ENCODE results near the gene NTMT2.

The NTMT2 gene

DNA sequence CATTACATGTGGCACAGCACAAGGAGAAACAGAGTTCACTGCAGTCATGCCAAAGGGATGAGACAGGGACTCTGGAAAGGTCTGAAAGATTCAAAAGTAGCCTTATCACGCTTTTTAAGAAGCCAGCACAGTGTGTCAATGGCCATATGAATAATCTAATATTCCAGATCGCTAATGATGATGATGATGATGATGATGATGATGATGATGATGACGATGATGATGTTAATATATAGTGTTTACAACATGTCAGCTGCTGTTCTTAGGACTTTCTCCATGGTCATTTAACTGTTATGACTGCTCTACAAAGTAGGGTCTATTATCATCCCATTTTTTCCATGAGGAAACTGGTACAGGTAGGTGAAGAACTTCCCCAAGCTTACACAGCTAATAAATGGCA, 64.4 kb downstream of the NTMT2 start:
- DNase-seq (ENCODE audit: low spot score), result no peak

DNA sequence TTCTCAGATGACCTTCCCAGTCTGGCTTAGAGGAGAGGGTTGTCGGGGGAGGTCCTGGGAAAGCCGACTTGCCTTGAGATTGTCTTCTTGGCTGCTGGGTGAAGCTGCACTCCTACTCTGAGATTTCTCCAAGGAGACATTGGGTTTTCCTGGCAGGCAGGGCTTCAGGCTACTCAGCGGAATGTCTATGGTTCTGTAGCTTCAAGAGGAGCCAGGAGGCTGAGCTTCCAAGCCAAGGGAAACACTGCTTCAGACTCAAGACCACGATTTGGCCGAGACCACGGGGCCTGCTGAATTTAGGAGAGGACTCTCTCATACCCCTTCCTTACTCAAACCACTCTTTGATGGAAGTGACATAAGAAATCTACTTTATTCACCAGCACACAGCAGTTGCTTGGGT, 67.8 kb downstream of the NTMT2 start:
- no peak for DNase-seq (ENCODE audit: low spot score)

DNA sequence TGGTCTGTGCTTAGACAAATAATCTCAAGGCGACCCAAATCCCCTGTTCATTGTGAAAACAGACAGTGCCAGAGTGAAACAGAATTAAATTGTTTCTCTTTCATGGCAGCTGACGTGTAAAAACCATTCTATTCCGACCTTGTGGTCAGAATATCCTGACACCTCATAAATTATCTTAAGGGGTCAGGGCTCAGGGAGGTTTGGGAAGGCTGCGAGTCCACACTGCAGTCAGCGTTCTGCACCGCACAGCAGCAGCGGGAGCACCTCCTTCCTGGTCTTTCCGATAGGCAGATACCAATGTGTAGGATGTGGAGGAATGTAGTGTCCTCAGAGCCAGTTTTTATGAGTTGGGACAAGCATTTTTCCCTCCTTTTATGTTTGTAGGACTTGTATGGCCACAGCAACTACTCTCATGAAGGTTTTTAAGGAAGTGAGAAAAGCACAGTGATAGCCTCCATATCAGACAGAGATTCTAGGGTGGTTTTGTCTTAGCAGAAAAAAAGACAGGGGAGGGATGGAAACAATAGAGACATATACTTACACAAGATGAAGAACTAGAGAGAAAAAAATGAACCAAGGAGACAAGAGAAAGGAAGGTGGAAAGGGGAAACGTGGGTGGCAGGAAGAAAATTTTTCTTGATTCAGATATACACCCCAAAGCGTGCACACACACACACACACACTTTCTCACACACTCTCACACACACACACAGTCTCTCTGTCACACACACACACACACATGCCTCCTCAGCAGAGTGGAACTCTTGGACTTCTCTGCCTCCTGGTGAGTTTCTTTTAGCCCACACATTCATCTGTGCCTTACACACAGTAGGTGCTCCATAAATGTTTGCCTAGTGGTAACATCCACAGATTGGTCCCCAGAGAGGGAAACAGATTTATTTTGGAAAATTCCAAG, 68.6 kb downstream of the NTMT2 start:
- DNase-seq (ENCODE audit: low spot score), result no peak

DNA sequence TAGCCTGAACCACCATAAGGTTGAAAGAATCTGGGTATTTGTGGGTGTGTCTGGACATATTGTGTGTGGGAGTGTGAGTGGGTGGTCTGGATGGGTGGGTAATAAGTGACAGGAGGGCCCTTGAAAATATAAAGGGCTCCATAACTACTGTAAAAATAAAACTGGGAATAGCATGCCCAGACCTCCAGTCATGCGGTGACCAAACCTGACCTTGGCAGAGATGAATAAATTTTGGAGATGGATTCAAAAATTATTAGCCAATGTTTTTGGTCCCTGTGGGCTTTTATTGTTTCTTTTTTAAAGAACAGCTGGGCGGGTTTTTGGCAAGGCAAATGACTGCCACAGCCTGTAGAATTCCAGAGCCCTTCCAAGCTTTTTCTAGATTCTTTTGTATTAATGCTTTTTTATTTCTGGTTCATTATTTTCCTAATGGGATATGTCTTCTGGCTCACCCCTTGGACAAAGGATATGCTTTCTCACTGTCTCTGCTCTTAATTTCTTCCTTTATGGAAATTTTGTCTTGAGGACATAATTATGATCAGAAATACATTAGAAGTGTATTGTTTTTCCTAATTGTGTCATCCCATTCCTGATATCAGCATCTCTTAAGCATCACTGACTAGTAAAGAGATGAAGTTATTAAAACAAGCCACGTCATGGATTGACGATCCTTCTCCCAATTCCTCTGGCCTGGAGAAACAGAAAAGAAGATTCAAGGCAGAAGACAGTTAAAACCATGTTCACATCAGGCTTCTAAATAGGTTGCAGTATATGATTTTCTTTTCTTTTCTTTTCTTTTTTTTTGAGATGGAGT, 69.5 kb downstream of the NTMT2 start:
- no peak for DNase-seq (ENCODE audit: low spot score)

DNA sequence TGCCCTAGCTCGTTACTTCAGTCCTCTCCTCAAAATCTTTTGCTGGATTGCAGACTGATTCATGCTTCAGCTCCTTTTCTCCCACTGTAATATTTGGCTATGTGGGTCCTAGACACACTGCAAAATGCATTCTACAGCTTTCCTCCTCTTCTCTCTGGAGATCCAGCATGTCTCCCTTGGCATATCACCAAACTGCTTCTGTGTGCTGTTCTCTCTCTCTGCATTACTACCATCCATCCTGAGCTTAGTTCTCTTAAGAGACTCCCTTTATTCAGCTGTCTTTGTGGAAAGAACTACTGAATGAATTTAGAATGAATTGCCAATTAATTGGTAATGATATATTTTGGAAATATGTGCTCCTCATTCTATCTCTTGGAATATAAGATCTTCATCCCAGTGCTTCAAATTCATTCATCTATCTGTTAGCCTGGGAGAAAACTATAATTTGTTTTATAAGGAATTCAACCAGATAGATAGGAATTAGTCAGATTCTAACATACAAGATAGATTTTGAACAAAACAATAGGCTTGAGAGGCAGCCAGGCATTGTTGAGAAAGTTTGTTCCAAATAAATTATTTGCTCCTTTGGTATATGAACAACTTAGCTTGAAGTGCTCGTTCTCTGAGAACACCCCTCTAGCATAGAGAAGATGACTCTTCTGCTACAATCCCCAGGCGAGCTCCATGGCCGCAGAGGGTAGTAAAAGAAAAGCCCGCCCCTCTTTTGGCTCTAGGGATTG, 71.9 kb downstream of the NTMT2 start:
- no peak for DNase-seq (ENCODE audit: low spot score)

DNA sequence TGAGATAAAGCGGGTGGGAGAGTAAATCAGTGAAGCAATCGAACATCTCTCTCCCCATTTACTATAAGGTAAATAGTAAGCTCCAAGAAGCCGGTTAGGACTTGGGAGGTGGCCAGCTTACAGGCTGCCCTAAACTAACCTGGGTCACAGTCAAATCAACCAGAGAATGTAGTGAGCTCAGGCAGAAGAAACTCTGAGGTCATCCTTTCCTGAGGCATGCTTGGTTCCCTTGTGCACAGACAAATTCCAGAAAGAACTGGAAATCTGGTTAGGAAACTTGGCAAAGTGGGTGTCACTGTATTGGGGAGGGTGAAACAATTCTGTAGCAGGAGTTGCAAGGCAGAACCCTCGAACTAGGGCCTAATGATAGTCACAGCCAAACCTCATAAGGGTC, 72.5 kb downstream of the NTMT2 start:
- no peak for DNase-seq (ENCODE audit: low spot score)
